Thymus (tissue), 11 donors: ENCODE data around the gene GTPBP3. TPM values are rescaled to one million over a fixed set of nuclear protein-coding genes. Genes with fewer than 3 reads are reported as not detected.

Experiments
- DNase-seq, 9 donors: peaks; one replicate each; pipeline ENCODE4 v3.0.0-alpha.2; 2013; ENCODE audit warnings: low spot score in 9 of 9, low read depth in 6 of 9, missing footprints in 1 of 9
- H3K27ac ChIP-seq, 2 donors: one replicate each; pipeline ENCODE4 v1.5.1; 2013; ENCODE audit warnings: control low read depth in 1 of 2, low read depth in 1 of 2, low read length in 1 of 2, mild to moderate bottlenecking in 1 of 2, moderate library complexity in 1 of 2
- H3K27me3 ChIP-seq, 2 donors: one replicate each; pipeline ENCODE4 v1.5.1; 2013; ENCODE audit warnings: low read length in 1 of 2; ENCODE audit not compliant: control insufficient read depth in 2 of 2, insufficient read depth in 1 of 2
- H3K36me3 ChIP-seq, 2 donors: one replicate each; pipeline ENCODE4 v1.5.1; 2013; ENCODE audit warnings: low read length in 1 of 2, mild to moderate bottlenecking in 1 of 2, moderate library complexity in 1 of 2; ENCODE audit not compliant: control insufficient read depth in 2 of 2, insufficient read depth in 2 of 2
- H3K4me1 ChIP-seq, 2 donors: one replicate each; pipeline ENCODE4 v1.5.1; 2013; ENCODE audit warnings: low read length in 2 of 2; ENCODE audit not compliant: control insufficient read depth in 2 of 2, insufficient read depth in 2 of 2
- H3K4me3 ChIP-seq, 2 donors: one replicate each; pipeline ENCODE4 v1.5.1; 2013; ENCODE audit warnings: low read length in 2 of 2, control low read depth in 1 of 2, mild to moderate bottlenecking in 1 of 2
- H3K9me3 ChIP-seq, 2 donors: one replicate each; pipeline ENCODE4 v1.5.1; 2013; ENCODE audit warnings: low read length in 1 of 2, mild to moderate bottlenecking in 1 of 2; ENCODE audit not compliant: control insufficient read depth in 2 of 2, insufficient read depth in 1 of 2
- WGBS: extraction: QIAGEN DNeasy Blood & Tissue Kit; methylation state at CpG from one replicate; pipeline ENCODE4 v1.1.7; 2013; 5-methylcytosine and 5-hydroxymethylcytosine counted together
- polyA plus RNA-seq: library from polyadenylated mRNA; stranded (reverse); fragments of 200-250 nt; gene quantifications from one replicate; pipeline ENCODE4 v1.2.3, GENCODE V29; 2013
- total RNA-seq: library from RNA; stranded (reverse); fragments of 120-200 nt; gene quantifications from one replicate; pipeline ENCODE4 v1.2.4, GENCODE V29; 2013
- donor health status: healthy.

GTPBP3 gene
- total and polyA plus RNA-seq, 2 donors = 8.9 to 17.4 TPM

- WGBS = 48% methylated on average over 20 of the region's 20 CpGs
- H3K27me3 ChIP-seq = peaks cover 12 to 27% of the 10 kb centered on the region in 2 donors
- H3K9me3 ChIP-seq = peaks cover 0 to 9% of the 10 kb centered on the region in 2 donors
- no peak overlapping the region for H3K27ac ChIP-seq
- H3K36me3 ChIP-seq = no peaks in the 10 kb centered on the region
- H3K4me3 ChIP-seq = no peak overlapping the region
- peaks cover 6 to 17% of the 10 kb centered on the region in 2 donors for H3K4me1 ChIP-seq
- peak in 3 of 9 donors; percentile 53 to 68 (median 68) for DNase-seq
Observed at GRCh38 chr19:17385878-17386611, 48.7 kb downstream of the GTPBP3 start.

GRCh38 chr19:17389288-17389687, 51.9 kb downstream of the GTPBP3 start:
- H3K4me1 ChIP-seq = peaks cover 6 to 17% of the 10 kb centered on the region in 2 donors
- no peak for DNase-seq
- no peaks in the 10 kb centered on the region for H3K36me3 ChIP-seq
- no peak overlapping the region for H3K4me3 ChIP-seq
- peaks cover 0 to 9% of the 10 kb centered on the region in 2 donors for H3K9me3 ChIP-seq
- WGBS = 95% methylated on average over 1 of the region's 1 CpG
- no peak overlapping the region for H3K27ac ChIP-seq
- H3K27me3 ChIP-seq = peaks cover 17 to 35% of the 10 kb centered on the region in 2 donors

GRCh38 chr19:17389957-17390664, 52.8 kb downstream of the GTPBP3 start:
- H3K27me3 ChIP-seq = peaks cover 17 to 35% of the 10 kb centered on the region in 2 donors
- peaks cover 0 to 9% of the 10 kb centered on the region in 2 donors for H3K9me3 ChIP-seq
- WGBS = 9% methylated on average over 37 of the region's 37 CpGs
- peaks cover 10 to 22% of the 10 kb centered on the region in 2 donors for H3K4me1 ChIP-seq
- H3K36me3 ChIP-seq = no peaks in the 10 kb centered on the region
- peak in 1 of 9 donors; percentile 29 for DNase-seq
- peak overlapping the region; percentile 45 to 50 for H3K4me3 ChIP-seq
- H3K27ac ChIP-seq = no peak overlapping the region

DNA sequence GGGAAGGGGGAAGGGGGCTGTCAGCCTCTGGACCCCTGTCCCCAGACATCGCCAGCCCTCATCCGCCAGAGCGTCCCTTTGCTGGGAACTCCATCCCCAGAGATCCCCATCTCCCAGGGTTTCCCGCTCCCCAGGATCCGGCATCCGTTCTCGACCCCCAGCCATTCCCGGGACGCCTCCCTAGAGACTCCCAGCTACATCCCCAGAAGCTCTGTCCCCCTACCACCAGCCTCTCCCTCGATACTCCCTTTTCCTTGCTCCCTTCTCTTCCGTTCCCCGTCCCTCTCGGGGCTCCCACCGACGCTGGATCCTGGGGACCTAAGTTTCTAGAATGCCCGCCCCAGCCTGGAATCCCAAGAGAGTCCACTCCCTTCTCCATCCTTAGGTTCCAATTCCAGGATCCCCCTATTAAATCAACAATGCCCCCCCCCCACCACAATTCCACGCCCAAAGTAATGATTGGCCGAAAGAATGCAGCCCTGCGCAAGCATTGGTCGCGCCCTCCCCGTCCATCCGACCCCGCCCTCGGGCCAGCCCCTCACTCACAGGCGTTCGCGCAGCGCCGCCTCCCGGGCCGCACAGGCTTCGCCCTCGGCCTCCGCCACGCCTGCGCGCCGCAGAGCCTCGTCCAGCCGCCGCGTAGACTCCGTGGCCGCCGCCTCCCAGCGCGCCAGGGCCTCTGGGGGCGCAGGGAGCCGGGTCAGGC, 53.5 kb downstream of the GTPBP3 start:
- H3K4me1 ChIP-seq = peaks cover 9 to 22% of the 10 kb centered on the region in 2 donors
- H3K27ac ChIP-seq = no peak overlapping the region
- under 1% methylated on average over 50 of the region's 50 CpGs for WGBS
- H3K36me3 ChIP-seq = no peaks in the 10 kb centered on the region
- H3K27me3 ChIP-seq = peaks cover 17 to 35% of the 10 kb centered on the region in 2 donors
- H3K9me3 ChIP-seq = peaks cover 0 to 8% of the 10 kb centered on the region in 2 donors
- DNase-seq = peak in 6 of 9 donors; percentile 70 to 90 (median 78)
- peak overlapping the region; percentile 45 to 50 for H3K4me3 ChIP-seq

- no peak for DNase-seq
- H3K27me3 ChIP-seq = peaks cover 17 to 35% of the 10 kb centered on the region in 2 donors
Observed at GRCh38 chr19:17391371-17392151, 54.2 kb downstream of the GTPBP3 start.

More at GRCh38 chr19:17391371-17392151, 54.2 kb downstream of the GTPBP3 start:
- peaks cover 0 to 4% of the 10 kb centered on the region in 2 donors for H3K9me3 ChIP-seq
- H3K4me3 ChIP-seq = peak overlapping the region; percentile 28 to 45
- peaks cover 8 to 21% of the 10 kb centered on the region in 2 donors for H3K4me1 ChIP-seq
- 7% methylated on average over 26 of the region's 26 CpGs for WGBS
- H3K27ac ChIP-seq = no peak overlapping the region
- no peaks in the 10 kb centered on the region for H3K36me3 ChIP-seq

Other genes starting within 250 kb of the GTPBP3 start
- 21.3 TPM for gene USE1, start 122.2 kb upstream of the GTPBP3 start, total RNA-seq
- 52.9 TPM for gene USE1, start 122.2 kb upstream of the GTPBP3 start, polyA plus RNA-seq
- gene OCEL1, start 111.3 kb upstream of the GTPBP3 start, total RNA-seq = 6.2 TPM
- 24.8 TPM for gene OCEL1, start 111.3 kb upstream of the GTPBP3 start, polyA plus RNA-seq
- gene NR2F6, start 91.6 kb upstream of the GTPBP3 start, total RNA-seq = 9.4 TPM
- gene NR2F6, start 91.6 kb upstream of the GTPBP3 start, polyA plus RNA-seq = 15.0 TPM
- gene USHBP1, start 72.8 kb upstream of the GTPBP3 start, total RNA-seq = 0.76 TPM
- gene USHBP1, start 72.8 kb upstream of the GTPBP3 start, polyA plus RNA-seq = 4.4 TPM
- 97.0 TPM for gene BABAM1, start 70.1 kb upstream of the GTPBP3 start, total RNA-seq
- 94.4 TPM for gene BABAM1, start 70.1 kb upstream of the GTPBP3 start, polyA plus RNA-seq
- 1.6 TPM for gene ANKLE1, start 55.7 kb upstream of the GTPBP3 start, total RNA-seq
- gene ANKLE1, start 55.7 kb upstream of the GTPBP3 start, polyA plus RNA-seq = 0.64 TPM
- gene ABHD8, start 34.1 kb upstream of the GTPBP3 start, total RNA-seq = 9.7 TPM
- gene ABHD8, start 34.1 kb upstream of the GTPBP3 start, polyA plus RNA-seq = 10.3 TPM
- 78.3 TPM for gene MRPL34, start 31.7 kb upstream of the GTPBP3 start, total RNA-seq
- gene MRPL34, start 31.7 kb upstream of the GTPBP3 start, polyA plus RNA-seq = 123 TPM
- 23.5 TPM for gene DDA1, start 28.0 kb upstream of the GTPBP3 start, total RNA-seq
- 51.7 TPM for gene DDA1, start 28.0 kb upstream of the GTPBP3 start, polyA plus RNA-seq
- 2.2 TPM for gene ANO8, start 2.7 kb upstream of the GTPBP3 start, total RNA-seq
- 13.5 TPM for gene ANO8, start 2.7 kb upstream of the GTPBP3 start, polyA plus RNA-seq
- 11.7 TPM for gene PLVAP, start 39.8 kb downstream of the GTPBP3 start, total RNA-seq
- 57.1 TPM for gene PLVAP, start 39.8 kb downstream of the GTPBP3 start, polyA plus RNA-seq
- gene CCDC194, start 56.6 kb downstream of the GTPBP3 start, total RNA-seq = 0.28 TPM
- gene CCDC194, start 56.6 kb downstream of the GTPBP3 start, polyA plus RNA-seq = 0.55 TPM
- gene BST2, start 68.1 kb downstream of the GTPBP3 start, total RNA-seq = 107 TPM
- gene BST2, start 68.1 kb downstream of the GTPBP3 start, polyA plus RNA-seq = 221 TPM
- 27.8 TPM for gene MVB12A, start 82.5 kb downstream of the GTPBP3 start, total RNA-seq
- gene MVB12A, start 82.5 kb downstream of the GTPBP3 start, polyA plus RNA-seq = 56.8 TPM
- 0.19 TPM for gene TMEM221, start 111.1 kb downstream of the GTPBP3 start, total RNA-seq
- 3.2 TPM for gene TMEM221, start 111.1 kb downstream of the GTPBP3 start, polyA plus RNA-seq
- gene NXNL1, start 123.4 kb downstream of the GTPBP3 start, total RNA-seq = not detected
- gene NXNL1, start 123.4 kb downstream of the GTPBP3 start, polyA plus RNA-seq = not detected
- gene SLC27A1, start 133.0 kb downstream of the GTPBP3 start, total RNA-seq = 2.0 TPM
- gene SLC27A1, start 133.0 kb downstream of the GTPBP3 start, polyA plus RNA-seq = 11.9 TPM
- gene PGLS, start 174.1 kb downstream of the GTPBP3 start, total RNA-seq = 62.6 TPM
- gene PGLS, start 174.1 kb downstream of the GTPBP3 start, polyA plus RNA-seq = 73.5 TPM
- 22.3 TPM for gene COLGALT1, start 218.1 kb downstream of the GTPBP3 start, total RNA-seq
- gene COLGALT1, start 218.1 kb downstream of the GTPBP3 start, polyA plus RNA-seq = 69.5 TPM